Subcutaneous adipose tissue (tissue), 4 donors: ENCODE data around the gene MEGF11. TPM values are rescaled to one million over a fixed set of nuclear protein-coding genes. Genes with fewer than 3 reads are reported as not detected.

Experiments
- CTCF ChIP-seq: fragments of 450-650 bp; IDR thresholded peaks from one replicate; pipeline ENCODE4 v1.5.1; 2016; ENCODE audit warnings: low read depth, mild to moderate bottlenecking, control low read depth, antibody characterized with exemption, moderate library complexity
- total RNA-seq, 4 donors: library from RNA; depleted of rRNA; stranded (reverse); fragments of >200 nt; gene quantifications; one replicate each; pipeline ENCODE4 v1.1.0, GENCODE V29; 2016

Gene MEGF11
- total RNA-seq, 4 donors from 2014 or later, result not detected

DNA sequence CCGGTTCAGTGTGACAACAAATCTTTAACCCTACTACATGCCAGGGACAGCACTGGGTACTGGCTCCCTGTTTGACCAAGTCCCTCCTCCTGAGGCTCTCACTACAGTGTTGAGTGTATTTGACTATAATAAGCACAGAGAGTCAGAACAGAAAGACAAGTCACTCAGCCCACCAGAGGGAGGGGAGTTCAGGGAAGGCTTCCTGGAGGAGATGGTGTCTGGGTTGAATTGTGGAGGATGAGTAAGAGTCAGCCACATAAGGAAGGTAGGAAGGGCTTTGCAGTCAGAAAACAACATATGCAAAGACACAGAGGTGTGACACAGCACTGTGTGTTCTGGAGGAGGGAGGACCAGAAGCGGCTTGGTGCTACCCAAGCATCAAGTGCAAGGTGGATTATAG lies 17.7 kb downstream of the MEGF11 start:
- no peak for TF ChIP-seq CTCF

DNA sequence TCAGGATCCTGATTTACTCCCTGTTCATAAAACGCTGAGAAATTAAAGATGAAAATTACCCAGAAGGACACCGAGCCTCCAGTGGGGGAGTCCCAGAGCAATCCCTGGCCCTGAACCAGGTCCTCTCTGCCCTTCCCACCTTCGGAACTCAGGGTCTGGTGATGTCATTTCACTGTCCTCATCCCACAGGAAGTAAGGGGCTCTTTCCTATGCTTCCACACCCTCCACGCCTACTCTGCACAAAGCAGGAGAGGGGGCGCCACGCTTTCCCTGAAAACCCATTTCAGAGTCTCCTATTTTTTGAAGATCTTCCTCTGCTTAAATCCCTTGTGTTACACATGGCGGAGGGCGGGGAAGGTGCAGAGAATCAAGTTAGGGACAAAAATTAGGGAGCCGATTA lies 18.8 kb downstream of the MEGF11 start:
- TF ChIP-seq CTCF, result no peak

DNA sequence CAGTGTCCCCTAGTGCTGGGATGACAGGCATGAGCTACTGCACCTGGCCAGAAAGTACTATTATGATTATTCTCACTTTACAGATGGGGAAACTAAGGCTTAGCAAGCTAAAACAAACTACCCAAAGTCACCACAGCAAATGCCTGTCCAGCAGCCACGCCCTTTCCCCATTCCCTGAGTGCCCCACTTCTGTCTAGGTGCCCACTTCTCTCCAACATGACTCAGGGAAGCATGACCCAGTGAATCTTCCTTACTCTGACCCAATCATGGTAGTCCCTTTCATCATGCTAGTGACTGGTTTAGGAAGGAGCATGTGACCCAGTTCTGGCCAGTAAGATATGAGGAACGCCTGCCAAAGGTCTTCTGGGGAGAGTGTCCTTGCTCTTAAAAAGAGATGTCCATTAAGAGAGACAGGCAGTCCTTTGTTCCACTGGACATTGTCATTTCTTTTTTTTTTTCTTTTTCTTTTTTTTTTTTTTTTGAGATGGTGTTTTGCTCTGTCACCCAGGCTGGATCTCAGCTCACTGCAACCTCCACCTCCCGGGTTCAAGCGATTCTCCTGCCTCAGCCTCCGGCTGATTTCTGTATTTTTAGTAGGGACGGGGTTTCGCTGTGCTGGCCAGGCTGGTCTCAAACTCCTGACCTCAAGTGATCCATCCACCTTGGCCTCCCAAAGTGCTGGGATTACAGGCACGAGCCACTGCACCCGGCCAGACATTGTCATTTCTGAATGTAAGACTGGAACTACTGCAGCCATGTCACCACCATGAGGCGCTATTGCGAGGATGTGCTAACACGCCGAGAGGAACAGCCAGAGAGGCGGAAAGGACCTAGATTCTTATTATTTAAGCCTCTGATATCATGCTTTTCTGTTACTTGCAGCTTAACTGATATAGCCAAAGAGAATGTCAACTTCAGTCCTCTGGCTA lies 19.8 kb downstream of the MEGF11 start:
- no peak for TF ChIP-seq CTCF

DNA sequence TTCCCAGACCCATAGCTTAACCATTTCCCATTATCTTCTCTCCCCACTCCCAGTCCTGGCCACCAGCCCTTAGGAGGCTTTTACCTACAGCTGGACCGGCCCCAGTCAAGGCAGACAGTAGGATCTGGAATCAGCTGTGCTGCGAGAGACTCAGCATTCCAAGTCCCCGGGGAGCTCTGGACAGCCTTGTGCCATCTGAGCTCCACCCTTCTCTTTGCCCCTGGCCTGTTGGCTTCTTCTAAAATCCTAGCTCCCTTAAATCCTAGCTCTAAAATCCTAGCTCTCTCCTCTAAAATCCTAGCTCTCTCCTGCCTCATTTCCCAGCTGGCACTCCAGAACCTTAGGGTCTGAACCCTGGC lies 21.3 kb downstream of the MEGF11 start:
- no peak for TF ChIP-seq CTCF

GRCh38 chr15:66231394-66232266 lies 21.9 kb downstream of the MEGF11 start:
- no peak for TF ChIP-seq CTCF

- no peak for TF ChIP-seq CTCF
Observed at GRCh38 chr15:66229790-66230465, 23.6 kb downstream of the MEGF11 start.
